ENCODE measurements around the gene HOXC9. TPM values are rescaled to one million over a fixed set of nuclear protein-coding genes. Genes with fewer than 3 reads are reported as not detected.

Gene HOXC9
- total and polyA plus RNA-seq, 2 of the 8 experiments (the other 6 are each of a cell fraction or from before 2014, with no cell fraction given), result not detected

DNA sequence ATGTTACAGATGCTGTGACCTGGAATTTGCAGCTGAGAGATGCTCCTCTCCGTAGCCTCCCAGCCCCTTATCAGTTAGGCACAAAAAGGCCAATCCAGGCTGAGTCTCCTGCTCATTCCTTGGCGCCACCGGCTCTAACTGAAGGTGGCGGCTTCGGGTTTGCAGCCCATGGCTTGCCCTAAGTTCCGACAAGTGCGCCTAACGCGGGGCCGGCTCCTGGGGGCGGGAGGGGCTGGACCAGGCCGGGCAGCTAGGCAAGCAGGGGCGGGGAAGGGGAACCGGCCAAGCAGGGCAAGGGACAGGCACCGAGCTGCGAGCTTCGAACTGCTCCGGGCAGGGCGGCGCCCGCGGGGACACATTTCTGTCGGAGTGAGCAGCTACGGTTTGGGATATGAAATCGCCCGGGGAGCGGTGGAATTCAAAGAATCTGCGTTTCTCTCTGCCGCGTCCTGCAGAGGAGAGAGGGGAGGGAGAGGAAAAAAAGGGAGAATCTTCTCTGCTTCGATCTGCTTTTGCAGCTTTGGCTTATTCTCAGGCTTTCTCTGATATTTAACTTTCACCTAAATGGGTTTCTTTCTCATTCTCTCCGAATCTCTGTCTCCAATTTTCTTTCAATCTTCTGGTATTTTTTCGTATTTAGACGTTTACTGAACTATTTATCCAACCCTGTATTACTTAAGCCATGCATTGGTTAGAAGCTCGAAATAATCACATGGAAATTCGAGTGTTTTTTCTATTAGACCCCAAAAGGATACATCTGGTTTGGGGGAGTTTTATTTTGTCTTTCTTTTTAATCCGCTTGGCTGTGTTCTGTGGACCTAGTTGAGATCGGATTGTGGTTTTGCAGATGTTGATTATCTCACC, 46.9 kb upstream of the HOXC9 start (continued):
- TF ChIP-seq TBP (IDR thresholded peaks at IDR 0.05; ENCODE audit: low read depth, low read length), result peak; percentile 79
